ENCODE results near the gene MAP4K1. TPM values are rescaled to one million over a fixed set of nuclear protein-coding genes. Genes with fewer than 3 reads are reported as not detected.
A peak's percentile ranks its signal among the peaks of the same experiment; 100 is the strongest.

MAP4K1 gene
- total RNA-seq, 1 donor: 0.72 TPM

DNA sequence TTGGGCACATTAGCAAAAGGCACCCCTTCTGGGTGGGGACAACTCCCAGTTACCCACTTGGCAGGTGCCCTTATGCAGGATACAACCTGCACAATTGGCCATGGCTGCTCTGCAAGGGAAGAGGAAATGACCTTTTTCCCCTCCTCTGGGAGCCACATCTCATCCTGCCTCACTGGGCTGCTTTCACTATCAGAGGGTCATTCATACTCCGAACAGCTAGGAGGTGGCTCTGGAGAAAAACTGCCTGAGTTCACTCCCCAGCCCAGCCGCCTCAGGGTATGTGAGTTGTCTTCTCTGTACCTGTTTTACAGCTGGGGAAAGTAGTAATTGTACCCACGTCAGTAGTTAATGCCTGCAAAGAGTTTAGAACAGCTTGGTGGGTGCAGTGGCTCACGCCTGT is 22.6 kb upstream of the MAP4K1 start:
- Histone ChIP-seq H3K36me3 (ENCODE audit: insufficient read depth, low read length) (peaks cover 8% of the 10 kb centered on the region), H3K79me2 (ENCODE audit: insufficient read depth, low read length) (no peaks in the 10 kb centered on the region), H3K4me2 (ENCODE audit: insufficient read depth, low read length) (no peak overlapping the region), H3K9me3 (ENCODE audit: low read depth, low read length) (no peaks in the 10 kb centered on the region), H3K4me1 (ENCODE audit: insufficient read depth, low read length) (no peaks in the 10 kb centered on the region), H4K20me1 (ENCODE audit: insufficient read depth, low read length) (peaks cover 1% of the 10 kb centered on the region), H3K27me3 (ENCODE audit: insufficient read depth, low read length) (no peaks in the 10 kb centered on the region), H3K27ac (ENCODE audit: low read depth, low read length) (no peak overlapping the region), H3K4me3 (ENCODE audit: insufficient read depth, low read length) (no peak overlapping the region), H2AFZ (ENCODE audit: low read length) (no peak overlapping the region)
- no peak for DNase-seq (ENCODE audit: insufficient read length, low spot score, missing footprints)
- TF ChIP-seq, protein P1, sequence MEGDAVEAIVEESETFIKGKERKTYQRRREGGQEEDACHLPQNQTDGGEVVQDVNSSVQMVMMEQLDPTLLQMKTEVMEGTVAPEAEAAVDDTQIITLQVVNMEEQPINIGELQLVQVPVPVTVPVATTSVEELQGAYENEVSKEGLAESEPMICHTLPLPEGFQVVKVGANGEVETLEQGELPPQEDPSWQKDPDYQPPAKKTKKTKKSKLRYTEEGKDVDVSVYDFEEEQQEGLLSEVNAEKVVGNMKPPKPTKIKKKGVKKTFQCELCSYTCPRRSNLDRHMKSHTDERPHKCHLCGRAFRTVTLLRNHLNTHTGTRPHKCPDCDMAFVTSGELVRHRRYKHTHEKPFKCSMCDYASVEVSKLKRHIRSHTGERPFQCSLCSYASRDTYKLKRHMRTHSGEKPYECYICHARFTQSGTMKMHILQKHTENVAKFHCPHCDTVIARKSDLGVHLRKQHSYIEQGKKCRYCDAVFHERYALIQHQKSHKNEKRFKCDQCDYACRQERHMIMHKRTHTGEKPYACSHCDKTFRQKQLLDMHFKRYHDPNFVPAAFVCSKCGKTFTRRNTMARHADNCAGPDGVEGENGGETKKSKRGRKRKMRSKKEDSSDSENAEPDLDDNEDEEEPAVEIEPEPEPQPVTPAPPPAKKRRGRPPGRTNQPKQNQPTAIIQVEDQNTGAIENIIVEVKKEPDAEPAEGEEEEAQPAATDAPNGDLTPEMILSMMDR (IDR thresholded peaks at IDR 0.05; ENCODE audit: extremely low read depth, low read depth, low read length): no peak

DNA sequence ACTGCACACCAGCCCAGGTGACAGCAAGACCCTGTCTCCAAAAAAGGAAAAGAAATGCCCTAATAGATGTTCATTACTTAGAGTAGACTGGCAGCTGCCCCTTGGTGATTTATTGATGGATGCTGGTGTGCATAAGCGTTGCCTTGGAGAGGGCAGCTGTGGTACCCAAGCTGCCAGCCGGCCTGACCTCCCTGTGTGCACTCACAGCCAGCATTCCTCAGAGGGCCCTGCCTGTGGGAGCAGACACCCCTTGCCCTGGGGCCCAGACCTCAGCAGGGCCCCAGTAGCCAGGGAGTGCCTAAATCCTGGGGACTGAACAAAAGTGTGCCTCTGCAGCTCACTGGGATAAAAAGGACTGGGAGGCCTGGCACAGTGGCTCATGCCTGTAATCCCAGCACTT is 21.9 kb upstream of the MAP4K1 start:
- no peak overlapping the region for H3K27ac ChIP-seq (ENCODE audit: low read depth, low read length)
- no peak overlapping the region for H3K4me3 ChIP-seq (ENCODE audit: insufficient read depth, low read length)
- peaks cover 4% of the 10 kb centered on the region for H3K79me2 ChIP-seq (ENCODE audit: insufficient read depth, low read length)
- peak; percentile 68 for DNase-seq (ENCODE audit: insufficient read length, low spot score, missing footprints)
- H3K4me1 ChIP-seq (ENCODE audit: insufficient read depth, low read length): no peaks in the 10 kb centered on the region
- no peak overlapping the region for H2AFZ ChIP-seq (ENCODE audit: low read length)
- TF ChIP-seq, protein P1 (IDR thresholded peaks at IDR 0.05; ENCODE audit: extremely low read depth, low read depth, low read length): no peak
- H4K20me1 ChIP-seq (ENCODE audit: insufficient read depth, low read length): peaks cover 8% of the 10 kb centered on the region
- no peak overlapping the region for H3K4me2 ChIP-seq (ENCODE audit: insufficient read depth, low read length)
- peaks cover 15% of the 10 kb centered on the region for H3K36me3 ChIP-seq (ENCODE audit: insufficient read depth, low read length)
- H3K27me3 ChIP-seq (ENCODE audit: insufficient read depth, low read length): no peaks in the 10 kb centered on the region
- no peaks in the 10 kb centered on the region for H3K9me3 ChIP-seq (ENCODE audit: low read depth, low read length)

DNA sequence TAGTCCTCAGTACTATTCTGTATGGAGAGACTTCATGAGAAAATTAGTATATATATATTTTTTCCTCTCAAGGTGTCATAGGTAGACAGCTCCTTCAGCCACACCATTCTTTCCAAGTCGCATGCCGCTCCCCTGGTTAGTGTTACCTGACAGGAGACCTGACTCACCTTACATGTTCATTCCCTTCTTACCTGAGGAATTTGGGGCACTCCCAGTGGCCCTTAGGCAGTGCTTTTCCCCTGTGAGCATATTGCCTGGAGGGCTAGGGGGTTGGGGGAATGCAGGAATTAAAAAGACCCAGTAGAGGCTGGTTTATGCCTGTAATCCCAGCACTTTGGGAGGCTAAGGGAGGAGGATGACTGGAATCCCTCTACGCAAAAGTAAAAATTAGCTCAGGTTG is 20.7 kb upstream of the MAP4K1 start:
- DNase-seq (ENCODE audit: insufficient read length, low spot score, missing footprints): peak; percentile 3
- peaks cover 15% of the 10 kb centered on the region for H3K36me3 ChIP-seq (ENCODE audit: insufficient read depth, low read length)
- peaks cover 9% of the 10 kb centered on the region for H4K20me1 ChIP-seq (ENCODE audit: insufficient read depth, low read length)
- no peak overlapping the region for H3K27ac ChIP-seq (ENCODE audit: low read depth, low read length)
- H3K4me3 ChIP-seq (ENCODE audit: insufficient read depth, low read length): no peak overlapping the region
- H3K4me2 ChIP-seq (ENCODE audit: insufficient read depth, low read length): no peak overlapping the region
- H3K27me3 ChIP-seq (ENCODE audit: insufficient read depth, low read length): no peaks in the 10 kb centered on the region
- no peaks in the 10 kb centered on the region for H3K9me3 ChIP-seq (ENCODE audit: low read depth, low read length)
- H3K79me2 ChIP-seq (ENCODE audit: insufficient read depth, low read length): peaks cover 4% of the 10 kb centered on the region
- TF ChIP-seq, protein P1 (IDR thresholded peaks at IDR 0.05; ENCODE audit: extremely low read depth, low read depth, low read length): no peak
- no peak overlapping the region for H2AFZ ChIP-seq (ENCODE audit: low read length)
- no peaks in the 10 kb centered on the region for H3K4me1 ChIP-seq (ENCODE audit: insufficient read depth, low read length)

DNA sequence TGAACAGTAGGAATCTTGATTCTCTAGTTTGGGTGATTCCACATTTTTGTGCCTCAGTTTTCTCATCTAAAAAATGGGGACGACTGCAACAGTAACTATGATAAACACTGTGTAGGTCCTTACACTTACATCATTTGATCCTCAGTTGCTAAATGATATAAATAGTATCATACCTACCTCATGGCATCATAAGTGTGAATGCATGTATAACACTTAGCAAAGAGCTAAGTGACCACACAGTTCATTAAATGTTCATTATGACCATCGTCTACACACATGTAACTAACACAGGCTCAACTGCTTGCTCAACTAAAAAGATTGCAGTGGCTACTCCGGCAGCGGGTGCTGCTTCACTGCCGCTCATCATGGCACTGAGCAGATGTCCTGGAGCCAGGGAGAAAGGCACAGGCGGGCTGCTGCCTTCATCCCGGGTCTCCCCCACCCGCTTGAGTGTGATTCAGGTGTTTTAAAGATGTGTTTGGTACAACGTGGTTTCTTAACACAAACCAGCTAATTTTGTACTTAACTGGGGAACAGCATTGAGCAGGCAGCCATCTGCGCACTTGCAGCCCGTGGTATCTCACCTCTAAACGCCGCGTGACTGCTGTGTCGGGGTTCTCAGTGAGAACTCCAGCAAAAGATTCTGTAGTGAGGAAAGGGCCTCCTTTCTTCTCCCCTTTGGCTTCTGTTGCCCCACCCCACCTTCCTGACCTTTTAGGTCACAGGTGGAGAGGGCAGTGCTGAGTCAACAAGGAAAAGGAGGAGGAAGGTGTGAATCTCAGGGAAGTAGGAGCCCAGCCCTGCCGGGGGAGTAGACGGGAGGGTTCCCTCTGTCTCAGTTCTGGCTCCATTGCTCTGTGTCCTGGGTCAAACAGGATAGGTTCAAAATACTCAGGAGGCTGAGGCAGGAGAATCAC is 18.0 kb upstream of the MAP4K1 start:
- TF ChIP-seq, protein P1 (IDR thresholded peaks at IDR 0.05; ENCODE audit: extremely low read depth, low read depth, low read length): no peak
- Histone ChIP-seq H3K36me3 (ENCODE audit: insufficient read depth, low read length) (peaks cover 26% of the 10 kb centered on the region), H3K4me3 (ENCODE audit: insufficient read depth, low read length) (no peak overlapping the region)

More for the DNA sequence above, 18.0 kb upstream of the MAP4K1 start:
- Histone ChIP-seq H3K4me2 (ENCODE audit: insufficient read depth, low read length) (no peak overlapping the region), H3K27ac (ENCODE audit: low read depth, low read length) (no peak overlapping the region), H2AFZ (ENCODE audit: low read length) (no peak overlapping the region), H3K4me1 (ENCODE audit: insufficient read depth, low read length) (no peaks in the 10 kb centered on the region), H3K27me3 (ENCODE audit: insufficient read depth, low read length) (no peaks in the 10 kb centered on the region), H3K9me3 (ENCODE audit: low read depth, low read length) (no peaks in the 10 kb centered on the region), H3K79me2 (ENCODE audit: insufficient read depth, low read length) (peaks cover 4% of the 10 kb centered on the region), H4K20me1 (ENCODE audit: insufficient read depth, low read length) (peaks cover 9% of the 10 kb centered on the region)
- peak; percentile 51 for DNase-seq (ENCODE audit: insufficient read length, low spot score, missing footprints)

Measured in osteoblast (primary cell).